PFSK-1 (cell line): Measurements from ENCODE around the gene KEAP1.

Source experiments
- POLR2AphosphoS5 ChIP-seq: IDR thresholded peaks from 2 replicates; pipeline ENCODE4 v1.6.1; 2012; ENCODE audit warnings: low read depth, mild to moderate bottlenecking, control low read depth, low read length, moderate library complexity
- REST ChIP-seq, 2 experiments: IDR thresholded peaks; 2 replicates each; pipeline versions ENCODE4 v1.6.1 to v1.8.0; 2011 to 2012; ENCODE audit warnings: low read depth in 2 of 2, low read length in 2 of 2, control low read depth in 1 of 2, inconsistent platforms in 1 of 2, mild to moderate bottlenecking in 1 of 2, moderate library complexity in 1 of 2; ENCODE audit not compliant: insufficient read depth in 1 of 2
- SIN3A ChIP-seq: IDR thresholded peaks from 2 replicates; pipeline ENCODE4 v1.6.1; 2012; ENCODE audit warnings: mild to moderate bottlenecking, low read length, moderate library complexity, borderline replicate concordance; ENCODE audit not compliant: insufficient read depth

GRCh38 chr19:10523135-10523636 is 20.0 kb upstream of the KEAP1 start:
- TF ChIP-seq POLR2AphosphoS5 (no peak), REST (IDR thresholded peaks at IDR 0.05; ENCODE audit: insufficient read depth in 1 of 2, low read depth in 2 of 2, low read length in 2 of 2) (no peak), SIN3A (no peak)
